ENCODE data around the gene NCKAP5. TPM values are rescaled to one million over a fixed set of nuclear protein-coding genes. Genes with fewer than 3 reads are reported as not detected.

The NCKAP5 gene
- total RNA-seq, 4 donors from 2014 or later: 0.37 to 1.3 (median 0.83) TPM

- TF ChIP-seq CTCF (IDR thresholded peaks at IDR 0.05): no peak
- DNase-seq (ENCODE audit: low spot score) (no peak), ATAC-seq (ENCODE audit: low FRiP score) (peak; percentile 12)
Observed at GRCh38 chr2:132669908-132670495, 898.3 kb downstream of the NCKAP5 start, which contains the start of gene LYPD1. Gene LYPD1 (minus strand): TSS chr2:132670205. CDS start chr2:132669932, 273 bp downstream.

- DNase-seq (ENCODE audit: low spot score) (no peak), ATAC-seq (ENCODE audit: low FRiP score) (no peak)
- TF ChIP-seq CTCF (IDR thresholded peaks at IDR 0.05): no peak
Observed at GRCh38 chr2:132668987-132669907, 899.0 kb downstream of the NCKAP5 start.

GRCh38 chr2:132668189-132668823 lies 900.0 kb downstream of the NCKAP5 start:
- ATAC-seq (ENCODE audit: low FRiP score) (no peak), DNase-seq (ENCODE audit: low spot score) (no peak)
- TF ChIP-seq CTCF (IDR thresholded peaks at IDR 0.05): no peak

GRCh38 chr2:132667706-132668105 lies 900.6 kb downstream of the NCKAP5 start:
- no peak for TF ChIP-seq CTCF (IDR thresholded peaks at IDR 0.05)

GRCh38 chr2:132665401-132666140 lies 902.7 kb downstream of the NCKAP5 start:
- no peak for DNase-seq (ENCODE audit: low spot score)
- no peak for TF ChIP-seq CTCF (IDR thresholded peaks at IDR 0.05)
- no peak for ATAC-seq (ENCODE audit: low FRiP score)

More at GRCh38 chr2:132667706-132668105, 900.6 kb downstream of the NCKAP5 start:
- DNase-seq (ENCODE audit: low spot score): no peak
- ATAC-seq (ENCODE audit: low FRiP score): no peak

- TF ChIP-seq CTCF (IDR thresholded peaks at IDR 0.05): no peak
- DNase-seq (ENCODE audit: low spot score) (no peak), ATAC-seq (ENCODE audit: low FRiP score) (no peak)
Observed at GRCh38 chr2:132664096-132664495, 904.2 kb downstream of the NCKAP5 start.
